ENCODE data around the gene PIK3R1. TPM values are rescaled to one million over a fixed set of nuclear protein-coding genes. Genes with fewer than 3 reads are reported as not detected.

Gene PIK3R1
- total RNA-seq, 2 donors from 2014 or later, result 29.8 to 30.2 TPM

DNA sequence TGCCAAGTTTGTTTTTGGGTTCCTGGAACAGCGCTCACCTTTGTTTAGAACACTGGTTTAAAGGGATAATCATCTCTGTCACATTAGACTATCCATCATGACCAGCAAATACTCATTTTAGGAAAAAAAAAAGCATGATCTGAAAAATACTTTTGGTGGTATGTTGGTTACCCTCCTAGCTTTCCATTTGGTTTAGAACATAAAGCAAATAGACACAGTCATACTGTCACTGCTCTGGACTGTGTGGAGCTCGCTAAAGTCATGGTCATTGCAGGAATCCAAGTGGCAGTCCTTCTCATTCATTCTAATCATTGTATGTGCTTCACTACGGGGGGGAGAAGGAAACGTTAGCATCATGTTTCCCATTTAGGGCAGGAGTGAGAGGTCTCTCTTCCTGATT is 83.5 kb downstream of the PIK3R1 start:
- no peaks in the 10 kb centered on the region for H3K9me3 ChIP-seq (ENCODE audit: control insufficient read depth, low read length)
- H3K27me3 ChIP-seq (ENCODE audit: control insufficient read depth, insufficient read depth, low read length, poor library complexity, severe bottlenecking), result no peaks in the 10 kb centered on the region
- H3K4me1 ChIP-seq (ENCODE audit: control insufficient read depth, insufficient read depth, low read length), result peaks cover 7% of the 10 kb centered on the region
- H3K9me3 Mint-ChIP-seq, result no peaks in the 10 kb centered on the region
- H3K4me3 Mint-ChIP-seq, result no peak overlapping the region
- no peak overlapping the region for H3K4me3 ChIP-seq (ENCODE audit: low read length)
- H3K9ac ChIP-seq (ENCODE audit: extremely low read depth, low read length, poor library complexity, severe bottlenecking), result no peak overlapping the region
- no peak overlapping the region for H3K27ac ChIP-seq (ENCODE audit: low read depth, low read length)
- TF ChIP-seq, protein P1, sequence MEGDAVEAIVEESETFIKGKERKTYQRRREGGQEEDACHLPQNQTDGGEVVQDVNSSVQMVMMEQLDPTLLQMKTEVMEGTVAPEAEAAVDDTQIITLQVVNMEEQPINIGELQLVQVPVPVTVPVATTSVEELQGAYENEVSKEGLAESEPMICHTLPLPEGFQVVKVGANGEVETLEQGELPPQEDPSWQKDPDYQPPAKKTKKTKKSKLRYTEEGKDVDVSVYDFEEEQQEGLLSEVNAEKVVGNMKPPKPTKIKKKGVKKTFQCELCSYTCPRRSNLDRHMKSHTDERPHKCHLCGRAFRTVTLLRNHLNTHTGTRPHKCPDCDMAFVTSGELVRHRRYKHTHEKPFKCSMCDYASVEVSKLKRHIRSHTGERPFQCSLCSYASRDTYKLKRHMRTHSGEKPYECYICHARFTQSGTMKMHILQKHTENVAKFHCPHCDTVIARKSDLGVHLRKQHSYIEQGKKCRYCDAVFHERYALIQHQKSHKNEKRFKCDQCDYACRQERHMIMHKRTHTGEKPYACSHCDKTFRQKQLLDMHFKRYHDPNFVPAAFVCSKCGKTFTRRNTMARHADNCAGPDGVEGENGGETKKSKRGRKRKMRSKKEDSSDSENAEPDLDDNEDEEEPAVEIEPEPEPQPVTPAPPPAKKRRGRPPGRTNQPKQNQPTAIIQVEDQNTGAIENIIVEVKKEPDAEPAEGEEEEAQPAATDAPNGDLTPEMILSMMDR (conservative IDR thresholded peaks at IDR 0.05), result no peak
- DNase-seq, result no peak
- 86% methylated on average over 4 of the region's 4 CpGs; no CpG with 5 or more reads in 1 of the 2 experiments for WGBS, 2 experiments (ENCODE audit: insufficient coverage in 1 of 2, insufficient read length in 1 of 2)
- peaks cover 48% of the 10 kb centered on the region for H3K36me3 Mint-ChIP-seq (ENCODE audit: low read depth)
- peaks cover 15% of the 10 kb centered on the region for H3K4me1 Mint-ChIP-seq
- H3K36me3 ChIP-seq (ENCODE audit: control insufficient read depth, insufficient read depth, low read length), result peaks cover 69% of the 10 kb centered on the region
- H3K27me3 Mint-ChIP-seq (ENCODE audit: insufficient read depth), result no peaks in the 10 kb centered on the region
- H3K27ac Mint-ChIP-seq, result no peak overlapping the region

DNA sequence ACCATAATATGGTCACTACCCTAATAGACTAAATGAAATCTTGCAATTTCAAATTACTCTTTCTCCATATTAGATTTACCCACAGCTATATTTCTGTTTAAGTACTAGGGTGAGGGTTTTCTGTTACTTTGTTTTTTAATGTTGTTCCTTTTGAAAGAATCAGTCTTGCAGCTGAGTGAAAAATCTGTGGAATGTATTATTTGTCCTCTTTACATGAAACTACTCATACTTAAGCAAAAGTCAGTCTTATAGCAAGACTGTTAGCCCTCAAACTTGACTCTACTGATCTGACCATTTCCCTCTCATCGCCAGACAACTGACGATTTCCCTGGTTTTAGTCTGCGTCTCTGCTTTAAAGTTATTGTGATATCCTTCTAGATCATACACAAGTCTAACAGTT is 84.0 kb downstream of the PIK3R1 start:
- 92 to 96% methylated on average over 2 to 3 of the region's 3 CpGs for WGBS, 2 experiments (ENCODE audit: insufficient coverage in 1 of 2, insufficient read length in 1 of 2)
- Mint-ChIP-seq H3K27me3 (ENCODE audit: insufficient read depth) (no peaks in the 10 kb centered on the region), H3K4me3 (no peak overlapping the region), H3K9me3 (no peaks in the 10 kb centered on the region), H3K36me3 (ENCODE audit: low read depth) (peaks cover 44% of the 10 kb centered on the region), H3K27ac (no peak overlapping the region), H3K4me1 (peaks cover 17% of the 10 kb centered on the region)
- peaks cover 65% of the 10 kb centered on the region for H3K36me3 ChIP-seq (ENCODE audit: control insufficient read depth, insufficient read depth, low read length)
- H3K27me3 ChIP-seq (ENCODE audit: control insufficient read depth, insufficient read depth, low read length, poor library complexity, severe bottlenecking), result no peaks in the 10 kb centered on the region
- DNase-seq, result no peak
- H3K27ac ChIP-seq (ENCODE audit: low read depth, low read length), result no peak overlapping the region
- H3K9ac ChIP-seq (ENCODE audit: extremely low read depth, low read length, poor library complexity, severe bottlenecking), result no peak overlapping the region
- TF ChIP-seq, protein P1 (conservative IDR thresholded peaks at IDR 0.05), result no peak
- H3K4me3 ChIP-seq (ENCODE audit: low read length), result no peak overlapping the region
- H3K9me3 ChIP-seq (ENCODE audit: control insufficient read depth, low read length), result no peaks in the 10 kb centered on the region
- peaks cover 7% of the 10 kb centered on the region for H3K4me1 ChIP-seq (ENCODE audit: control insufficient read depth, insufficient read depth, low read length)

DNA sequence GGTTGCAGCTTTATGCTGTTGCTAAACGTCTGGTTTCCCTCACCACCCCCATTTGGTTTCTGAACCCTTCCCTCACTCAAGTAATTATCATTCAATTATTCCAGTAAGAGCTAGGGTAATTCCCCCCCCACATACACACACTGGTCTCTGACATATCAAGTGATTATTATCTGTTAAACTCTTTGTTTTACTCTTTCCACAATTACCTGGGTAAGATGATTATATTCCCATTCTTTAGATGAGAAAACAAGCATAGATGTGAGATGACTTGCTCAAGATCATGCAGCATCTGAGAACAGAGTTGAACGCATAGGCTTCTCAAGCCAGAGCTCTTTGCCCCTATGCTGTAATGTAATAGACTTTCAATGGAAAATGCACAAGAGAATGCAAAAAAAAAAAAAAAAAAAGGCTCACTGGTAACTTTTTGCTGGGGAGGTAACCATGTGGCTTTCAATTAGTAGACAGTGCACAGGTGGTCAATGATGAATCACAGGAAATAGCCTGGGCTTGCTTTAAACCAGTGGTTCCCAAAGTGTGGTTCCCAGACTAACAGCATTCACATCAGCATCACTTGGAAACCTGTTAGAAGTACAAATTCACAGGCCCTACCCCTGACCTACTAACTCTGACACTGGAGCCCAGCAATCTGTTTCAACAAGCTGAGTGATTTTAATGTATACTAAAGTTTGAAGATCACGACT is 87.6 kb downstream of the PIK3R1 start:
- Histone ChIP-seq H3K9me3 (ENCODE audit: control insufficient read depth, low read length) (no peaks in the 10 kb centered on the region), H3K36me3 (ENCODE audit: control insufficient read depth, insufficient read depth, low read length) (peaks cover 31% of the 10 kb centered on the region), H3K4me1 (ENCODE audit: control insufficient read depth, insufficient read depth, low read length) (peaks cover 7% of the 10 kb centered on the region), H3K27ac (ENCODE audit: low read depth, low read length) (no peak overlapping the region), H3K27me3 (ENCODE audit: control insufficient read depth, insufficient read depth, low read length, poor library complexity, severe bottlenecking) (no peaks in the 10 kb centered on the region), H3K9ac (ENCODE audit: extremely low read depth, low read length, poor library complexity, severe bottlenecking) (no peak overlapping the region), H3K4me3 (ENCODE audit: low read length) (no peak overlapping the region)
- TF ChIP-seq, protein P1 (conservative IDR thresholded peaks at IDR 0.05), result no peak
- Mint-ChIP-seq H3K36me3 (ENCODE audit: low read depth) (peaks cover 17% of the 10 kb centered on the region), H3K27ac (no peak overlapping the region), H3K4me3 (no peak overlapping the region), H3K27me3 (ENCODE audit: insufficient read depth) (no peaks in the 10 kb centered on the region), H3K4me1 (peaks cover 17% of the 10 kb centered on the region), H3K9me3 (no peaks in the 10 kb centered on the region)
- 69 to 100% methylated on average over 1 to 2 of the region's 3 CpGs for WGBS, 2 experiments (ENCODE audit: insufficient coverage in 1 of 2, insufficient read length in 1 of 2)
- no peak for DNase-seq
